ENCODE results near the gene GNG14. TPM values are rescaled to one million over a fixed set of nuclear protein-coding genes. Genes with fewer than 3 reads are reported as not detected.

The GNG14 gene
- total and polyA plus RNA-seq, 2 of the 13 experiments (the other 11 are each of a cell fraction or from before 2014, with no cell fraction given), result not detected

DNA sequence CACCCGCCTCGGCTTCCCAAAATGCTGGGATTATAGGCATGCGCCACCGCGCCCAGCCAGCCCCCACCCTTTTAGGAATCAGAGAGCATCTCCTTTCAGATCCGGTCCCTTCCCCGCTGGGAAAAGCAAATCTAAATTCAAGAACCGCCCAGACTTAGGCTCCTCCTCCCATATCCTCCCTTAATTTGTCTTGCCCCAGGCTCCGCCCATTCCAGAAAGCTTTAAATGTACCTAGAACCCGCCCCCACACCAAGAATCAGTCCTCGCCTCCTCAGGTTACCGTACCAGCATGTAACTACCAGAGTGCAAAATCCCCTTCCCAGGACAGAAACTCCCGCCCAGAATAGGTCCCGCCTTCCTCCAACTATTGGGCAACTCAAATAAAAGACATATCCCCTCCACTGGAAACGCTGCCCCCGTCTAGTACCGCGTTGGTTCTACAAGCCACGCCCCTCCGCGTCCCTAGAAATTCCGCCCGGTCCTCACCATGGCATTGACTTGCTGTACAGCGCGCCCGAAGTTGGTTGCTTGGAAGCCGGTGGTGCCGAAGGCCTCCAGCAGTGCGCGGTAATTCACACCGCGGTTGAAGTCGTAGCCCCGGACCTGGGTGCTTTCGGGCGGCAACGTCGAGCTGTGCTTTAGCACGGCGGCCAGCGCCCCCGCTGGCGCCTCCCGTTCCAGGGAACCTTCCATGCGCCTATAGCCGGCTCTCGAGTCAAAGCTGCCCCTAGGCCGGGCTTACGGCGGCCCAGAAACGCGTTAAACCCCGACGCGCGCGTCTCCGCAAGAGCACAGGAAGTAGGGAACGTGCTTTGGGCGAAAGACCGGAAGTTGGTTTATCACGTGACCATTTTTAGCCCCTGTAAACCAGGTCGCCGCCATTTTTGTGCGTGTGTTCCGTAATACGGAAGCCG is 6.5 kb upstream of the GNG14 start, which contains the start of gene DHPS (continued):
- TF ChIP-seq, protein P1, sequence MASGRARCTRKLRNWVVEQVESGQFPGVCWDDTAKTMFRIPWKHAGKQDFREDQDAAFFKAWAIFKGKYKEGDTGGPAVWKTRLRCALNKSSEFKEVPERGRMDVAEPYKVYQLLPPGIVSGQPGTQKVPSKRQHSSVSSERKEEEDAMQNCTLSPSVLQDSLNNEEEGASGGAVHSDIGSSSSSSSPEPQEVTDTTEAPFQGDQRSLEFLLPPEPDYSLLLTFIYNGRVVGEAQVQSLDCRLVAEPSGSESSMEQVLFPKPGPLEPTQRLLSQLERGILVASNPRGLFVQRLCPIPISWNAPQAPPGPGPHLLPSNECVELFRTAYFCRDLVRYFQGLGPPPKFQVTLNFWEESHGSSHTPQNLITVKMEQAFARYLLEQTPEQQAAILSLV (CRISPR knock-in tag; IDR thresholded peaks at IDR 0.05; ENCODE audit: borderline replicate concordance), result peak; percentile 63; the same call in 1 of the 2 replicates
- TF ChIP-seq, protein P2, sequence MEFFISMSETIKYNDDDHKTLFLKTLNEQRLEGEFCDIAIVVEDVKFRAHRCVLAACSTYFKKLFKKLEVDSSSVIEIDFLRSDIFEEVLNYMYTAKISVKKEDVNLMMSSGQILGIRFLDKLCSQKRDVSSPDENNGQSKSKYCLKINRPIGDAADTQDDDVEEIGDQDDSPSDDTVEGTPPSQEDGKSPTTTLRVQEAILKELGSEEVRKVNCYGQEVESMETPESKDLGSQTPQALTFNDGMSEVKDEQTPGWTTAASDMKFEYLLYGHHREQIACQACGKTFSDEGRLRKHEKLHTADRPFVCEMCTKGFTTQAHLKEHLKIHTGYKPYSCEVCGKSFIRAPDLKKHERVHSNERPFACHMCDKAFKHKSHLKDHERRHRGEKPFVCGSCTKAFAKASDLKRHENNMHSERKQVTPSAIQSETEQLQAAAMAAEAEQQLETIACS (CRISPR knock-in tag; IDR thresholded peaks at IDR 0.05), result peak; percentile 85
- TF ChIP-seq ZNF598 (CRISPR knock-in tag; IDR thresholded peaks at IDR 0.05; ENCODE audit: borderline replicate concordance), result no peak
- TF ChIP-seq, protein P3, sequence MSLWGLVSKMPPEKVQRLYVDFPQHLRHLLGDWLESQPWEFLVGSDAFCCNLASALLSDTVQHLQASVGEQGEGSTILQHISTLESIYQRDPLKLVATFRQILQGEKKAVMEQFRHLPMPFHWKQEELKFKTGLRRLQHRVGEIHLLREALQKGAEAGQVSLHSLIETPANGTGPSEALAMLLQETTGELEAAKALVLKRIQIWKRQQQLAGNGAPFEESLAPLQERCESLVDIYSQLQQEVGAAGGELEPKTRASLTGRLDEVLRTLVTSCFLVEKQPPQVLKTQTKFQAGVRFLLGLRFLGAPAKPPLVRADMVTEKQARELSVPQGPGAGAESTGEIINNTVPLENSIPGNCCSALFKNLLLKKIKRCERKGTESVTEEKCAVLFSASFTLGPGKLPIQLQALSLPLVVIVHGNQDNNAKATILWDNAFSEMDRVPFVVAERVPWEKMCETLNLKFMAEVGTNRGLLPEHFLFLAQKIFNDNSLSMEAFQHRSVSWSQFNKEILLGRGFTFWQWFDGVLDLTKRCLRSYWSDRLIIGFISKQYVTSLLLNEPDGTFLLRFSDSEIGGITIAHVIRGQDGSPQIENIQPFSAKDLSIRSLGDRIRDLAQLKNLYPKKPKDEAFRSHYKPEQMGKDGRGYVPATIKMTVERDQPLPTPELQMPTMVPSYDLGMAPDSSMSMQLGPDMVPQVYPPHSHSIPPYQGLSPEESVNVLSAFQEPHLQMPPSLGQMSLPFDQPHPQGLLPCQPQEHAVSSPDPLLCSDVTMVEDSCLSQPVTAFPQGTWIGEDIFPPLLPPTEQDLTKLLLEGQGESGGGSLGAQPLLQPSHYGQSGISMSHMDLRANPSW (CRISPR knock-in tag; IDR thresholded peaks at IDR 0.05; ENCODE audit: borderline replicate concordance), result no peak
- peak; percentile 82; the same call in 1 of the 2 replicates for TF ChIP-seq ZNF747 (CRISPR knock-in tag; IDR thresholded peaks at IDR 0.05; ENCODE audit: borderline replicate concordance)
- TF ChIP-seq, protein P4, sequence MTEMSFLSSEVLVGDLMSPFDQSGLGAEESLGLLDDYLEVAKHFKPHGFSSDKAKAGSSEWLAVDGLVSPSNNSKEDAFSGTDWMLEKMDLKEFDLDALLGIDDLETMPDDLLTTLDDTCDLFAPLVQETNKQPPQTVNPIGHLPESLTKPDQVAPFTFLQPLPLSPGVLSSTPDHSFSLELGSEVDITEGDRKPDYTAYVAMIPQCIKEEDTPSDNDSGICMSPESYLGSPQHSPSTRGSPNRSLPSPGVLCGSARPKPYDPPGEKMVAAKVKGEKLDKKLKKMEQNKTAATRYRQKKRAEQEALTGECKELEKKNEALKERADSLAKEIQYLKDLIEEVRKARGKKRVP (CRISPR knock-in tag; IDR thresholded peaks at IDR 0.05), result no peak; a peak in 2 of 4 replicates
- TF ChIP-seq ZNF614 (CRISPR knock-in tag; IDR thresholded peaks at IDR 0.05; ENCODE audit: borderline replicate concordance), result peak; percentile 63; the same call in 1 of the 2 replicates
- peak; percentile 85 for TF ChIP-seq BHLHE40 (IDR thresholded peaks at IDR 0.05; ENCODE audit: low read length)
- 0 out of 2 replicates have a peak, but pooled peaks have one; percentile 35 for TF ChIP-seq TBP (CRISPR knock-in tag; IDR thresholded peaks at IDR 0.05)
- TF ChIP-seq GABPB1 (CRISPR knock-in tag; IDR thresholded peaks at IDR 0.05), result peak; percentile 95
- 0 out of 2 replicates have a peak, but pooled peaks have one; percentile 49 for TF ChIP-seq CHCHD3 (CRISPR knock-in tag; IDR thresholded peaks at IDR 0.05)
- TF ChIP-seq, protein P5, sequence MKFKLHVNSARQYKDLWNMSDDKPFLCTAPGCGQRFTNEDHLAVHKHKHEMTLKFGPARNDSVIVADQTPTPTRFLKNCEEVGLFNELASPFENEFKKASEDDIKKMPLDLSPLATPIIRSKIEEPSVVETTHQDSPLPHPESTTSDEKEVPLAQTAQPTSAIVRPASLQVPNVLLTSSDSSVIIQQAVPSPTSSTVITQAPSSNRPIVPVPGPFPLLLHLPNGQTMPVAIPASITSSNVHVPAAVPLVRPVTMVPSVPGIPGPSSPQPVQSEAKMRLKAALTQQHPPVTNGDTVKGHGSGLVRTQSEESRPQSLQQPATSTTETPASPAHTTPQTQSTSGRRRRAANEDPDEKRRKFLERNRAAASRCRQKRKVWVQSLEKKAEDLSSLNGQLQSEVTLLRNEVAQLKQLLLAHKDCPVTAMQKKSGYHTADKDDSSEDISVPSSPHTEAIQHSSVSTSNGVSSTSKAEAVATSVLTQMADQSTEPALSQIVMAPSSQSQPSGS (CRISPR knock-in tag; IDR thresholded peaks at IDR 0.05), result no peak; the same call in 1 of the 2 replicates
- peak; percentile 44 for TF ChIP-seq U2AF1 (optimal IDR thresholded peaks at IDR 0.05; ENCODE audit: low read depth, low read length)
- TF ChIP-seq CENPX (CRISPR knock-in tag; IDR thresholded peaks at IDR 0.05), result no peak
- no peak for TF ChIP-seq PHB2 (IDR thresholded peaks at IDR 0.05; ENCODE audit: partially characterized antibody)
- TF ChIP-seq KMT2B (CRISPR knock-in tag; IDR thresholded peaks at IDR 0.05), result no peak
- TF ChIP-seq, protein P6, sequence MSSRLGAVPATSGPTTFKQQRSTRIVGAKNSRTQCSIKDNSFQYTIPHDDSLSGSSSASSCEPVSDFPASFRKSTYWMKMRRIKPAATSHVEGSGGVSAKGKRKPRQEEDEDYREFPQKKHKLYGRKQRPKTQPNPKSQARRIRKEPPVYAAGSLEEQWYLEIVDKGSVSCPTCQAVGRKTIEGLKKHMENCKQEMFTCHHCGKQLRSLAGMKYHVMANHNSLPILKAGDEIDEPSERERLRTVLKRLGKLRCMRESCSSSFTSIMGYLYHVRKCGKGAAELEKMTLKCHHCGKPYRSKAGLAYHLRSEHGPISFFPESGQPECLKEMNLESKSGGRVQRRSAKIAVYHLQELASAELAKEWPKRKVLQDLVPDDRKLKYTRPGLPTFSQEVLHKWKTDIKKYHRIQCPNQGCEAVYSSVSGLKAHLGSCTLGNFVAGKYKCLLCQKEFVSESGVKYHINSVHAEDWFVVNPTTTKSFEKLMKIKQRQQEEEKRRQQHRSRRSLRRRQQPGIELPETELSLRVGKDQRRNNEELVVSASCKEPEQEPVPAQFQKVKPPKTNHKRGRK (CRISPR knock-in tag; IDR thresholded peaks at IDR 0.05), result no peak
- peak; percentile 45; the same call in 1 of the 2 replicates for TF ChIP-seq ZC3H4 (CRISPR knock-in tag; IDR thresholded peaks at IDR 0.05; ENCODE audit: borderline replicate concordance)
